Neural crest cell (in vitro differentiated cells): ENCODE results near the gene NDUFB2. TPM values are rescaled to one million over a fixed set of nuclear protein-coding genes. Genes with fewer than 3 reads are reported as not detected.
A peak's percentile ranks its signal among the peaks of the same experiment; 100 is the strongest.

Experiments used
- DNase-seq: peaks from one replicate; pipeline ENCODE4 v3.0.0; 2021; ENCODE audit warnings: low read depth, mixed read lengths, low spot score
- H3K27ac Mint-ChIP-seq: one replicate; pipeline ENCODE4 v1.8.0; 2021; ENCODE audit warnings: mild to moderate bottlenecking, mixed read lengths; ENCODE audit not compliant: unreplicated experiment
- H3K27me3 Mint-ChIP-seq: 2 replicates; pipeline ENCODE4 v1.8.0; 2021; ENCODE audit warnings: low read depth, mild to moderate bottlenecking, mixed read lengths
- H3K36me3 Mint-ChIP-seq: 2 replicates; pipeline ENCODE4 v1.8.0; 2021; ENCODE audit warnings: low read depth, mild to moderate bottlenecking, mixed read lengths
- H3K4me1 Mint-ChIP-seq: 2 replicates; pipeline ENCODE4 v1.8.0; 2021; ENCODE audit warnings: mixed read lengths
- H3K4me3 Mint-ChIP-seq: one replicate; pipeline ENCODE4 v1.8.0; 2021; ENCODE audit warnings: mild to moderate bottlenecking, mixed read lengths
- H3K9me3 Mint-ChIP-seq: 2 replicates; pipeline ENCODE4 v1.8.0; 2021; ENCODE audit warnings: mixed read lengths
- CTCF ChIP-seq: fragments of 200-600 bp; sonication (generic); conservative IDR thresholded peaks from 2 replicates; pipeline ENCODE4 v1.5.0; 2021; ENCODE audit warnings: antibody characterized with exemption, mild to moderate bottlenecking
- total RNA-seq: library from RNA; stranded (reverse); gene quantifications from 2 replicates; pipeline ENCODE4 v1.2.1, GENCODE V29; 2021

Gene NDUFB2
- total RNA-seq, 1 donor from 2014 or later, result 195 TPM

GRCh38 chr7:140696024-140696679 lies 356 bp upstream of the NDUFB2 start:
- Mint-ChIP-seq H3K4me1 (peaks cover 39% of the 10 kb centered on the region), H3K27me3 (no peaks in the 10 kb centered on the region), H3K36me3 (no peaks in the 10 kb centered on the region), H3K27ac (peak overlapping the region; percentile 98), H3K9me3 (no peaks in the 10 kb centered on the region), H3K4me3 (peak overlapping the region; percentile 98)
- TF ChIP-seq CTCF, result no peak
- no peak for DNase-seq

GRCh38 chr7:140697447-140698143 lies 1.1 kb downstream of the NDUFB2 start:
- Mint-ChIP-seq H3K36me3 (peaks cover under 1% of the 10 kb centered on the region), H3K27ac (peak overlapping the region; percentile 91), H3K9me3 (no peaks in the 10 kb centered on the region), H3K4me3 (peak overlapping the region; percentile 98), H3K4me1 (peaks cover 39% of the 10 kb centered on the region), H3K27me3 (no peaks in the 10 kb centered on the region)
- DNase-seq, result no peak
- TF ChIP-seq CTCF, result no peak

GRCh38 chr7:140698477-140698876 lies 2.0 kb downstream of the NDUFB2 start:
- H3K9me3 Mint-ChIP-seq, result no peaks in the 10 kb centered on the region
- peaks cover 4% of the 10 kb centered on the region for H3K36me3 Mint-ChIP-seq
- H3K27me3 Mint-ChIP-seq, result no peaks in the 10 kb centered on the region
- peak overlapping the region; percentile 98 for H3K4me3 Mint-ChIP-seq
- no peak for DNase-seq
- H3K27ac Mint-ChIP-seq, result no peak overlapping the region
- no peak for TF ChIP-seq CTCF
- peaks cover 39% of the 10 kb centered on the region for H3K4me1 Mint-ChIP-seq

GRCh38 chr7:140702774-140703173 lies 6.3 kb downstream of the NDUFB2 start:
- no peak for TF ChIP-seq CTCF
- H3K9me3 Mint-ChIP-seq, result no peaks in the 10 kb centered on the region
- no peak overlapping the region for H3K27ac Mint-ChIP-seq
- DNase-seq, result no peak
- H3K4me3 Mint-ChIP-seq, result peak overlapping the region; percentile 48
- H3K27me3 Mint-ChIP-seq, result no peaks in the 10 kb centered on the region
- peaks cover 11% of the 10 kb centered on the region for H3K36me3 Mint-ChIP-seq
- peaks cover 19% of the 10 kb centered on the region for H3K4me1 Mint-ChIP-seq

GRCh38 chr7:140704205-140704604 lies 7.7 kb downstream of the NDUFB2 start:
- TF ChIP-seq CTCF, result no peak
- H3K27me3 Mint-ChIP-seq, result no peaks in the 10 kb centered on the region
- no peak for DNase-seq
- peaks cover 10% of the 10 kb centered on the region for H3K4me1 Mint-ChIP-seq
- H3K27ac Mint-ChIP-seq, result no peak overlapping the region
- peaks cover 16% of the 10 kb centered on the region for H3K36me3 Mint-ChIP-seq
- no peaks in the 10 kb centered on the region for H3K9me3 Mint-ChIP-seq
- no peak overlapping the region for H3K4me3 Mint-ChIP-seq
